AG09319 (cell line): ENCODE measurements around the gene KCNH8.

Source experiments
- DNase-seq: peaks from one replicate; pipeline ENCODE4 v3.0.0-alpha.2; 2010; ENCODE audit warnings: low read depth; ENCODE audit errors: extremely low read depth
- TF ChIP-seq, protein P1 (sequence below): IDR thresholded peaks from 2 replicates; pipeline ENCODE4 v1.5.1; 2011; ENCODE audit warnings: low read depth, mild to moderate bottlenecking, inconsistent platforms, low read length, moderate library complexity

KCNH8 gene

DNA sequence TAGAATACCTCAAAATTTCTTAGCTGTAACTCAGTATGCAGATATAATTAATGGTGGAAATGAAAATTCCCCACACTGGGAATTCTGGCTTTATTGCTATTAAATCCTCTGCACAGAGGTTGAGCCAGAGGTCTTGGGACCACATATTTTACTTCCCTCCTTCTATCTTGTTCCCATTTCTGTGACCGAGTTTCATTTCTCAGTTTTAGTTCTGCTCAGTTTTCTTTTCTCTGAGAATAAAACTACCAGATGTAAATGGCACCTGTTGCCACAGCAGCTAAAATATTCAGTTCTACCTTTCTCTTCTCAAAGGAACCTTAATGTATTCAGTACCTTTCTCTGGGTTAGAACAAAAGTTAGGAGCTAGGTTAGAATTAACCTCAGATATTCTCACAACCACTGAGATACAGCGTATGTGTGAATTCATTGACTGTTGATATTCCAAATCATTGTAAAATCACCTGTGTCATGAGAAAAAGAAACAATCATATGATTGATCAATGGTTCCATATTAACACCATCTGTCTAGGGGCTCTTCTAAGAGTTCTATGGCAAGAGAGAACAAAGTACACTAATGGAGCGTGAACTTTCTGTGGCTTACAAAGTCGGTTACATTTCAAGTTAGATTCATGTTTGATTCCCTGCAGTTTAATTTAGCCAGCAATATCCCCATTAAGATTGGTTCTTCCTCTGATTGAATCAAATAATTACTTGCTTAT, 411.6 kb downstream of the KCNH8 start:
- TF ChIP-seq, protein P1, sequence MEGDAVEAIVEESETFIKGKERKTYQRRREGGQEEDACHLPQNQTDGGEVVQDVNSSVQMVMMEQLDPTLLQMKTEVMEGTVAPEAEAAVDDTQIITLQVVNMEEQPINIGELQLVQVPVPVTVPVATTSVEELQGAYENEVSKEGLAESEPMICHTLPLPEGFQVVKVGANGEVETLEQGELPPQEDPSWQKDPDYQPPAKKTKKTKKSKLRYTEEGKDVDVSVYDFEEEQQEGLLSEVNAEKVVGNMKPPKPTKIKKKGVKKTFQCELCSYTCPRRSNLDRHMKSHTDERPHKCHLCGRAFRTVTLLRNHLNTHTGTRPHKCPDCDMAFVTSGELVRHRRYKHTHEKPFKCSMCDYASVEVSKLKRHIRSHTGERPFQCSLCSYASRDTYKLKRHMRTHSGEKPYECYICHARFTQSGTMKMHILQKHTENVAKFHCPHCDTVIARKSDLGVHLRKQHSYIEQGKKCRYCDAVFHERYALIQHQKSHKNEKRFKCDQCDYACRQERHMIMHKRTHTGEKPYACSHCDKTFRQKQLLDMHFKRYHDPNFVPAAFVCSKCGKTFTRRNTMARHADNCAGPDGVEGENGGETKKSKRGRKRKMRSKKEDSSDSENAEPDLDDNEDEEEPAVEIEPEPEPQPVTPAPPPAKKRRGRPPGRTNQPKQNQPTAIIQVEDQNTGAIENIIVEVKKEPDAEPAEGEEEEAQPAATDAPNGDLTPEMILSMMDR: no peak
- no peak for DNase-seq

DNA sequence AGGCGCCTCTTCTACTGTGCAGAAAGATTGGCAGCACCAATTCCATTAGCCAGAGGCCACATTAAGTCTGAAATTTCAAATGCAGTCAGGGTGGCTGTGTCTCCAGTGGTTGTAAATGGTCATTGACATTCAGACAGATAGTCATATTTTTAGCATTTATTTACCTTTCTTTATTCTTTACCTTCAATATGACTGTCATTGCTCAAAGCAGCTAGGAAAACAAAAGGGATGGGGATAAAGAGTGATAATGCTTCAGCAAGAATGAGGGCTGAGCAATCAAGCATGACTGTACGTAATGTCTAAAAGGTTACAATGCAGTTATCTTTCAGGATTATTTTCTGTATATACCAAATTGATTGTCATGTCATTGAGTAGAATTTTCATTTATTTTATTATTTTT, 425.3 kb downstream of the KCNH8 start:
- TF ChIP-seq, protein P1: no peak
- DNase-seq: no peak

DNA sequence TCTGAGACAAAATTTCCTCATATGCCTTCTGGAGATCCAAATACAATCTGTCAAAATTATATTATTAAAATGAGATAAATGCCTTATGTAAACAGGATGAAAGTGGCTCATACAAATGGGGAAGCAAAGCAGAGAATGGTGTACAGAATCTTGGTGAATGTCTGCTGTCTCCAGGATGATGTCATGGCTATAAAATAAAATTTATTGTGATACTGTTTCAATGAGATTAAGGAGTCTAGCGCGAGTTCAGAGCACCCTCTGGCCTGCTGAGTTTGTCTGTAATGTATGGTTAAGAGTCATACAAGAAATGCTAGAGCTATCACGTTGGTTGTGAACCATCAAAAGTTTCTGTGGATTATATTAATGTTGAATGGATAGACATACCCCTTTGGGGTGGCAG, 426.0 kb downstream of the KCNH8 start:
- no peak for DNase-seq
- TF ChIP-seq, protein P1: no peak

DNA sequence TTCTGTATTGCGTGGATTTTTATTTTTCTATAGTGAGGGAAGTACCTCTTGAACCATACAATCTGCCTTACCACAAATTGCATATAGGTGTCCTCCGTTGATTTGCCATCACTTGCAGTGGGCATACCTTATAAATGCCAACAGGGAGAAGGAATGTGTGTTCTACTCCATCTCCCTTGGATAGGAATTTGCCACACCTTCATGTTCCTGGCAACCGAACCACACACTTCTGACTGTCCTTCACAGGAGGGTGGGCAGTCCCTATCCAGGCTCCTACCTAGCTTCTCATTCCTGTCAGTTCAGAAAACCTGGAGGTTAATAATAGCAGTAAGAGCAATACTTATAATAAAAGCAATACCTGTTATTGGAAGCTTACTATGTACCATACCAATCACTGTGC, 428.0 kb downstream of the KCNH8 start:
- DNase-seq: no peak
- TF ChIP-seq, protein P1: no peak
